Stimulated activated CD4-positive, alpha-beta T cell treated with anti-CD3 and anti-CD28 coated beads, Interleukin-15, amount 100 ng/mL, for 1 hour (primary cell): ENCODE data around the gene HACE1.
"Not testable (repeated sequence)": the region's sequence is repeated elsewhere in the genome, so short reads cannot be mapped to it uniquely, and the experiment has no call there.

Experiments
- DNase-seq, 2 donors: peaks; one replicate each; pipeline ENCODE4 v3.0.0-alpha.2; 2020; ENCODE audit warnings: low read depth in 1 of 2, low spot score in 1 of 2

Gene HACE1

DNA sequence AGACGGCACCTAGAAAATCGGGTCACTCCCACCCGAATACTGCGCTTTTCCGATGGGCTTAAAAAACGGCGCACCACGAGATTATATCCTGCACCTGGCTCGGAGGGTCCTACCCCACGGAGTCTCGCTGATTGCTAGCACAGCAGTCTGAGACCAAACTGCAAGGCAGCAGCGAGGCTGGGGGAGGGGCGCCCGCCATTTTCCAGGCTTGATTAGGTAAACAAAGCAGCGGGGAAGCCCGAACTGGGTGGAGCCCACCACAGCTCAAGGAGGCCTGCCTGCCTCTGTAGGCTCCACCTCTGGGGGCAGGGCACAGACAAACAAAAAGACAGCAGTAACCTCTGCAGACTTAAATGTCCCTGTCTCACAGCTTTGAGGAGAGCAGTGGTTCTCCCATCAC lies 122.2 kb downstream of the HACE1 start:
- not testable (repeated sequence) for DNase-seq

DNA sequence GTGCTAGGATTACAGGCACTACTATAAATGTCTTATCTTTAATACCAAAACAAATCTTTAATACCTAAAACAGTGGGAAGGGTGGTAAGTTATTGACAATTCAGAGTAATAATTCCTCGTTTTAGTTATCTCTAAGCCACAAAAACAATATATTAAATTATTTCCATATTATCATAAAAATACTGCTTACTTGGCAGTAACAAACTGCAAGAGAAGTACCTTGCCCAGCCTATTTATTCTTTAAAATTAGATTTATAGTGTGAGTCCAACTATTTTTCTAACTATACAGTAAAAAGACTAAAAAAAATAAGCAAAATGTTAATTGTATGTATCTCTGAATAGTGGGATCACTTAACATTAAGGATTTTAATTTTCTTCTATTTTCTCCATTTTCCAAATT lies 123.2 kb downstream of the HACE1 start:
- no peak for DNase-seq

DNA sequence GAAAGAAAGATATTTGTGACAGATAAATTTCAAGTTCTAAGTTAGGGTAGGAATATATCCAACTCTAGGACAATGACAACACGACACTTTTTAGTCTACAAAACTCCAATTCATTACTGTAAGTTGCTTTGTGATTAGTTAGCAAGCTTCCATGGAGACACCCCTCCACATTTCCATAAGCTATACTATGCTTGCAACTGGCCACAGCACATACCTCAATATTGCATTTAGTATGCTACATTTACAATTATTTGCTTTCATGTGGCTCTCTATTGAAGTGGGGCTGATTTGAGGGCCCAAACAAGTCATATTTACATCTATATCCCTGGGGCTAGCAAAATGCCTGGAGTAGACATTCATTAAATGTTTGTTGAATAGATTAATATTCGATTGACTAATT lies 129.3 kb downstream of the HACE1 start:
- DNase-seq: no peak

DNA sequence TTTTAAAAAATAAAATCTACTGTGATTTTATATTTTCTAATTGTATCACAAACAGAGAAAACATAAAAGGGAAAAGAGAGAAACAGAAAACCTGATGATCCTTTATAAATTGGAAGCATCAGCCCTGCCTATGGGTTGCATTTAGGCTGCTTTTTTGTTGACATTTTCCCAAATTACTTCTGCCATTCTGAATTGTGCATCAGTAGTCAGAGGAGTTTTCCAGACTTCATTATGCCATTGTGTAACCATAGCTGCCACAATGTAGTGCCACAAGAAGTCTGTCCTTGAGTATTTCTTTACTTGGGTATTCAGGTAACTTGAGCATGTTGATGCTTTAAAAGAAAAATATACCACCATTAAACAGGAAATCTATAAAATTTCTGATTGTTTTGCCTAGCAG lies 130.3 kb downstream of the HACE1 start:
- DNase-seq: no peak

DNA sequence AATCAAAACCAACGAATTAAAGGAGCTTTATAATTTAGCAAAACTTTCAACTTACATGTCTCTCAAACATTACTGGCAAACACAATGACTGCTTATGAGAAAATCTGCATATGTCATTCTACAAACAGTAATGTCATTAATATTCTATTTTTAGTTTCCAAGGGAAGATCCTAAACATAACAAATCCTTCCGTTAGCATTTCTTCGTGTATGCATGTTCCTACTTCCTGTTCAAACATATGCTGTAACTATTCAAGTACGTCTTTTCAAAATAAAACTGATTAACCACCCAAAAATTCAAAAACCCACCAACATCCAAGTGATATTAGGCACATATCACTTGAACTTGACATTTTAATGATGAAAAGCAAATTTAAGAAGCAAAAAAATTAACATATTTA lies 131.3 kb downstream of the HACE1 start:
- no peak for DNase-seq

DNA sequence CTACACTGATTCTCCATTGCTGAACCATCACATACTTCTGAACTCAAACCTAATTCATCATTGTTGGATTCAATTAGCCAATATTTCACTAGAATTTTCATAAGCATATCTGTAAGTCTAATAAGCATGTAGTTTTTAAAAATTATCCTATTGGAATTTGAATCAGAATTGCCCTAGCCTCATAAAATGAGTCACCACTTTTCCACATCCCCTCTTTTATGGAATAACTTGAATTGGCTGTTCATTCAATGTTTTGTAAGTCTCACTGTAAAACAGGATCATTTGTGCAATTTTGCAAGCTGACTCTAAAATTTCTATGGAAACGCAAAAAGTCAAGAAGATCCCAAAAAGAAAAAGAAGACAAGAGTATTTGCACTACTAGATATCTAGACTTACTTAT lies 141.0 kb downstream of the HACE1 start:
- no peak for DNase-seq

DNA sequence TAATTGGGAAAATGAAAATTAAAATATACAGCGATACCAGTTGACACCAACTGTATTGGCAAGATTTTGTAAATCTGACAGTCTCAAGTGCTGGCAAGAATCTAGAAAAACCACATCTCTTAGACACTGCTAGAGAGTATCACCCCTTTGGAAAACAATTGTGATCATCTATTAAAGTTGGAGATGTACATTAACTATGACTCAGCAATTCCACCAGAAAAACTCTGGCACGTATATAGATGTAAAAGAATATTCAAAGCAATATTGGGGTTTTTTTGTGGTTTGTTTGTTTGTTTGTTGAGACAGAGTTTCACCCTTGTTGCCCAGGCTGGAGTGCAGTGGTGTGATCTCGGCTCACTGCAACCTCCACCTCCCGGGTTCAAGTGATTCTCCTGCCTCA lies 142.9 kb downstream of the HACE1 start:
- no peak for DNase-seq

DNA sequence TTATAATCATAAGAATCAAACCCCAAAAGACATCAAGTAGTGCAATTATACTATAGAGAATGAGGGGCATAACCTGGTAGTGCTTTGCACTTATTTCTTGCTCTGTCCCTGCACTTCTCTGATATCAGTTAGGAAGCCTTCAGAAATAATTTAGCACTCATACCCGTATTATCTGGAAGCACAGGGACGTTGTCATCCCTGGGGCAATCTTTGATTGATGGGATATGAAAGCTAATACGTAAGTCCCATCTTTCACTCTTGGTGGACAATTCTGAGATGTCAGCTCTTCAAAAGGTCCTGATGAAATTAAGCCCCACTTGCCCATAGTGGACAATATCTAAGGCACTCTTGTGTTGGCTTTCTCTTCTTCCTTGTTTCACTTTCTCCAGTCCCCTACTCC lies 144.9 kb downstream of the HACE1 start:
- DNase-seq: no peak

DNA sequence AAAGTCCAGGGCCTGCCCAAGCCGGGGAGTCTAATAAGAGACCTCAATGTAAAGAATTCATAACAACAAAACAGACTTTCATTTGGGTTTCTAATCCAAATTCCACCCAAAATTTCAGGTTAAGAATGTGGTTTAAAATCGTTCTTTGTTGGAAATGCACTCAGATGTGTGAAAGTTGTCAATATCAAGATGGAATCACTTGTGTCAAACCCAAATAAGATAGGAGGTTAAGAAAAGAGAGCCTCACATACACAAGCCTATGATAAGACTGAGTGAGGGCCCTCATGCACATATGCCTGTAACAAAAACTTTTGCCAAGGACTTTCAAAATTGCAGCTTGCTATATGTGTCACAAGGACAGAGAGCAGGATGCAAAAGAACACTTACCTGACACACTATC lies 145.7 kb downstream of the HACE1 start:
- no peak for DNase-seq

DNA sequence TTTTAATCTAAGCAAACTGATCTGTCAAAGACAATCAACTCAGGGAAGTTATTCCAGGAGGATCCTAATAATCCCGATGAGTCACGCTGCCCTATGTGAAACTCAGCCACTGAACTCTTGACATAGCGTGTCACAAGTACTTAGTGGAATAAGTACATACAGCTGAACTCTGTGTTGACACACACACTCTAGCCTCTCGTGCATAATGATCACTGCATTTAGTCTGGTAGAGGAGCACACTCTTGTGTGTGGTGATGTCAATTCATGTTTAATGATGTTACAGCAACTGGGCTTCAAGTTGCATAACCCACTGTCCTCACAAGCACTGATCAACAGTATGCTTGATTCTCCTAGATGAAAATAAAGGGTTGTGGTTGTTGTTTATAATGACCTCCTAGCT lies 148.3 kb downstream of the HACE1 start:
- no peak for DNase-seq

DNA sequence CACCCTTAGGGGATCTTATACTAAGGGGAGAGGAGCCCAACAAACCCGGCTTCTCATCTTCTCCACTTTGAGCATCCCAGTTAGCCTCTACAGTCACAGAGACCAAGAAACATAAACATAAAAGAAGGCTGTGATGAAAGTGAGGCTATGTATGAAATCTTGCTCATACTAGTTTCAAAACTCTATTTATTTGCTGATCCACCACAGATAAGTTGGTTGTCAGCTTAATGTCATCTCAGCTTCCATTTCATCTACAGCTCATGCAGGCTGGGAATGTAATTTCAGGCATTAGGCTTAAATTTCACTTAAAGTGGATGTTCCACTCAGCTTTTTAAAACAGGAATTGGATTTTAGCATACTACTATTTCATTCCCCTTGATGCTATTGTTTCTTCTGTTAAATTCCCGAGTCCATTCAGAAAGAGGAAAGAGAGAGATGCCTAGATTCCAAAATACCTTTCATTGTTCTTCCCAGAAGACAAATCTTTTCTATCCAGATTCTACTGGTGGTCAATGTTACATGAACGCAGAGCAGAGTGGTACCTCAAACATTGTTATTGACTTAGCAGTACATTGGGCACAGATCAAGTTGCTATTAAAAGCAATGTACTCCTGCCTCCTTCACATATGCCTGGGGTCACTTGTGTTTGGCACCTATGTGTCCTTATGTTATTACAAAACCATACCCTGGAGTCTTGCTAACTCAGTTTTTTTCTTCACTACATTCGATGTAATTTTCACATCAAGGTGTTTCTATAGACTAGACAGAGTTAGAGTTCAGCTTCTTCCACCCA lies 149.0 kb downstream of the HACE1 start:
- no peak for DNase-seq

DNA sequence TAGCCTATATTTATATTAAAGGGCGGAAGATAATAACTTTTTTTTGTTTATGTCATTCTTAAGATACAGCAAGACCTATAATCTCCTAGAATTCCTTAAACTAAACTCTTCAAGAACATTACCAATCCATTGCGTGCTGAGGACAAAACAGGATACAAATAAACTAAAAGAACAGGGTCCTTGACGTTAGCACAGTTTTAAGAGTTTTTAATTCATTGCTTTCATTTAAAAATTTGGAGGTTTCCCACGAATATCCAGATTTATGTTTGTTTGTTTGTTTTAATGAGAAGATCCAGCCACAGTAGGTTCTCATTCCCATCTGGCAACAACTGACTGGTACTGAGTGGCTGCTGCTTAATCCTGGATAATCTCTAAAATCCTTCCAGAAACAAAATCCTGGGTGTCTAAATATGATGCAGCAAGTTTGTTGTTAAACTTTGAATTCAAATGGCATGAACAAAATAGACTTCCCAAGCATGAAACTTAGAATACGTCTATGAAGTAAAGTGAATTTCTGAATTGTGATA lies 153.7 kb downstream of the HACE1 start:
- no peak for DNase-seq

DNA sequence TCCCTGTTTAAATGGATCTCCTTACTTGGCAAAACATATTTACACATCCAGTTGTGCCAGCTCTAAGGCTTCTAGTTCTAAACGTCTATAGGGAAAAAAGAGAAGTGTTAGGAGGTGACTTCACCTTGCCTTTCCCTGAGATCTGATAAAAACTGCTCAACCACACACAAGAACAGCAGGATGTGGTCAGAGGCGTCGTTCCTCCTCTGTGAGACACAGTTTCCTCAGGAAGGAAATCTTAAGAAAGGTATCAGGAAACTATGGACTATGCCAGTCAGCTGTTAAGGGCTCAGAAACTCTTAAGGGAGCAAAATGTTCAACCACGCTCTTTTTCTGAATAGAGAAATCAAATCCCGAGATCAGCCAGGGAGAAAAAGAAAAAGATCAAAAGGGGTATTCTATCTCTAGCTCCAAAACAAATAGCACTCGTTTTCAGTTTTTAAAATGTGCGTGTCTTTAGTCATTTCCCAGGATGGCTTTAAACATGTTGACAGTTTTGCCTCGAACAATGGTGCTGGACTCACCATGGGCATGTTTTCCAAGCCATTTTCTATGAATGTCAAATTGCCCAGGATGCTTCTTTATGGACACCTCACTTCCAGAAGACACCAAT lies 154.5 kb downstream of the HACE1 start:
- DNase-seq: no peak

DNA sequence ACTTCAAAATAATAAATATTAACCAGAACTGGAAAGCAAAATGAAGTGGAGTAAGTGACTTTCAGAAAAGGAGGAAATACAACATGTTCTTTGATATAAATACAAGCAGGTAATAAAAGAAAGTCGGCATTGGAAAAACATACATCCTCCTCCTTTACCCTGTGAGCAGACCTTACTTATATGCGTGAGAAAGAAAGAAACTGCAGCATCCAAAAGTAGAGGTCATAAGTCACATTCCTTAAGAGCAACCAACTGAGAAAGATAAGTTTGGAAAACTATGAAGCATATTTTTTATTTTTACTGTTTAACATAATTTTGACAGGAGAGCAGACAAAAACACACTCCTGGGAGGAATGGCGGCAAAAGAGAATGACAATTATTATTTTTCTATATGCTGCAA lies 155.5 kb downstream of the HACE1 start:
- no peak for DNase-seq

DNA sequence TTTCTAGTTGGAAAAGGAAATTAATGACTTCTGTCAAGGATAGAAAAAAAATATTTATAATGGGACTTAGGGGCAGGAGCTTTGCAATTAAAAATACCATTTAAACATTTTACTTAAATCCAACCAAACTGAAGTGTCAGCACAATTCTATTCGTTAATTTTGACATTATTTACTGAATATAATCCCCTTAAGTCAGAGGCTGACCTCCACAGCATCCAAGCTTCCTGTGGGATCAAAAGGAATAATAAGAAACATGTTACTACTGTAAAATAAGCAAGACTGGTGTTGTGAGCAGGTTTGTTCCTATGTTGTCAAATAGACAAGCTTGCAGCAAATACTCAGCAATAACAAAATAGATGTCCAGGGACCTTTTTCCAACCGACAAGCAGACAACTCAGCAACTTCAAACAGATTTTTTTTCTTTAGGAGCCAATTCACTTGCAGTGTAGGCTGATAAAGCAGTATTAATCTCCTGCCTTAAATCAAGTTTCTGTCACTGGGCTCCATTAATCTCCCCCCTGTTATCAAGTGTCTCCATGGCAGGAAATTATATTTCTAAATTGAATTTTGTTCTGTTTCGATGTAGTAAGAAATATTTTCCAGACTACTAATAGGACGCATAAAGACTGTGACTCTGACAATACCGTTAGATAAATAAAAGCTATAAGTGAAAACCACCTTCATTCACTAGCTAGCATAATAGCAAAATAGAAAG lies 157.4 kb downstream of the HACE1 start:
- no peak for DNase-seq

DNA sequence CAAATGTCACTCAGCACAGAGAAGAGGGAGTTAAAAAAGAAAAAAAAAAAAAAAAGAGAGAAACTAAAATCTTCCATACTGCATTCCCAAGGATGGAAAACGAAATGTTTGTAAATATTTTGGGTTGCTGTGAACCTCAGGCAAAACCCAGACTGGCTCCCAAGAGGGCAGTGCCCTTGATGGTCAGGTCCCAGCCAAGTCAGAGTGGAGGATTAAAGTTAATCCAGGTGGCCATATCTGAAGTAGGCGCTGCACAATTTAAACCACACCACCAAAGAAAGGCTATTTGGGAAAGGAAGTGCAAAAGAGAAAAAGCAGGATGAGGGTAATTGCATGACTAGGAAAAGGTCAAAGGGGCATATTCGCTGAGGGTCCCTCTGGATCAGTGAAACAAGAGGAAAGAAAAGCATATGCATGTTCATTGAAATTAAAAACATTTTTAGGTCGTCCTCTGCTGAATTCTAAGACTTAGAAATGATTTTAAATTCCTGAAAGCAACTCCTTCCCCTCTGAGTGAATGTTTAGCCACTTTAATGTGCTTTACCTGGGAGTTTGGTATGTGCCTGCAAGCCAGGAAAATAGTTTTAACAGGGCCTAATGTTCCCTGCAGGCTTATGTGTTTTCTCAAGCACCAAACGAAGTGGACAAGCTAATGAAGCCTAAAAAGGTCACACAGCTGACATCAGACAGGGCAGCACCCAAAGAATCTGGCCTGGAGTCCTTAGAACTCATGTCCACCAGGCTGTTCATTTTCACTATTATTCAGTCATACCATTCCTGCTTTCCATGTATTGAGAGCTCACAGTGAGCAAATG lies 159.1 kb downstream of the HACE1 start:
- no peak for DNase-seq

DNA sequence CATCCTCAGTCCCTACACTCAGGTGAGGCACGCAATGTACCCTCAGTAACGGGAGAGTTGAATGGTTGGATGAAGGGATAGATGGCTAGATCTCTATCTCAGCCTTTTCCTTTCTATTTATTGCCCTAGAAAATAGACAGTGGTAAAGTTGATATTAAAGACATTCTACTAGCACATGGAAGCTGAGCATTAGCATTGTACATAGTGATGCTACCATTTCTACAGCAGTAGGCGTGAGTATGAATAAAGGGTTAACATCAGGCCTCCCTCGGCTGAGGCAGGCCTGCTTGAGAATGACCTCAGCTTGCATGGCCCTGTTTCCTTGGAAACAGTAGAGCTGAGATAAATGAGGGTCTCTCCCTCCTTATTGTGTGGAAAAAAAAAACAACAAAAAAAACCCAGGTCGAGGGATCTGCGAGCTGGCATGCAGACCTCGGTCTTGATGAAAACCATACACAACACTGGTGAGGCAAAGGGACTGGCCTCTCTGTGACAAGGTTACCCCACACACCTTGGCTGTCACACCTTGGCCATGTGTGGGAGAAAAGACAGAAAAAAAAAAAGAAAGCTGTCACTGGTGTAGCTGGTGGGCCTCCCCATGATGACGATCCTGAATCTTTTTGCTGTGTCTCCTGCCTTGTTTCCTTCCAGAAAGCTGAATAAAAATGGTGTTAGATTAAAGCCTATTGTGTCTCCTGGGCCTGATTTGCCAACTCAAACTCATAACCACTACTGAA lies 160.0 kb downstream of the HACE1 start:
- DNase-seq: no peak

DNA sequence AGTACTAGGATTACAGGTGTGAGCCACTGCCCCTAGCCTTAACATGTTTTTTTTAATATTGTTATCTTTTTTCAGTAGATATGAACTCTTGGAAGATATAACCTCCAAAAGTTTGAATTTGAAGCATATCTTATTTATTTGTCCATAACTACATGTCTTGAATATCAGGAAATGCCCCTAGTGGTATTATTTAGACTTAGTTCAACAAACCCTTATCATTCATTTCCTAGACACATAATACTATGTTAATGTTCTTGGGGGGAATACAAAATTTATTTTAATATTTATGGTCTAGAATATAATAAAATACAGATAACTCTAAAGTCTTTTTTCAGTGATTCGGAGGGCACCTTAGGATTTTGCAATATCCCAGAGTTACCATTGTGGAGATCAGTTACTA lies 160.7 kb downstream of the HACE1 start:
- DNase-seq: no peak

DNA sequence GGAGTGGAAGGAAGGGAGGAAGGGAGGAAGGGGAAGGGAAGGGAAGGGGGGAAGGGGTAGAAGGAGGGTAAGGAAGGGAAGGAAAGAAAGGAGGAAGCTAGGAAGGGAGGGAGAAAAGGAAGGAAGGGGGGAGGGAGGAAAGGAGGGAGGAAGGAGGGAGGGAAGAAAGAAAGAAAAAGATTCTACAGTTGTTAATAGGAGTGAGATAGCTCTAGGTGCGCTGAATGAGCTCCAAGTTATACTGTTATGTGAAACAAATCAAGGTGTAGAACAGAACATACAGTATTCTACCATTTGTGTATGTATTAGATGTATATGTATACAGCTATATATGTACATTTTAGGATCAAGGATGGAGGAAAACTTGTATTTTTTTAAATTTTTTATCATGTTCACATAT lies 167.7 kb downstream of the HACE1 start:
- no peak for DNase-seq

DNA sequence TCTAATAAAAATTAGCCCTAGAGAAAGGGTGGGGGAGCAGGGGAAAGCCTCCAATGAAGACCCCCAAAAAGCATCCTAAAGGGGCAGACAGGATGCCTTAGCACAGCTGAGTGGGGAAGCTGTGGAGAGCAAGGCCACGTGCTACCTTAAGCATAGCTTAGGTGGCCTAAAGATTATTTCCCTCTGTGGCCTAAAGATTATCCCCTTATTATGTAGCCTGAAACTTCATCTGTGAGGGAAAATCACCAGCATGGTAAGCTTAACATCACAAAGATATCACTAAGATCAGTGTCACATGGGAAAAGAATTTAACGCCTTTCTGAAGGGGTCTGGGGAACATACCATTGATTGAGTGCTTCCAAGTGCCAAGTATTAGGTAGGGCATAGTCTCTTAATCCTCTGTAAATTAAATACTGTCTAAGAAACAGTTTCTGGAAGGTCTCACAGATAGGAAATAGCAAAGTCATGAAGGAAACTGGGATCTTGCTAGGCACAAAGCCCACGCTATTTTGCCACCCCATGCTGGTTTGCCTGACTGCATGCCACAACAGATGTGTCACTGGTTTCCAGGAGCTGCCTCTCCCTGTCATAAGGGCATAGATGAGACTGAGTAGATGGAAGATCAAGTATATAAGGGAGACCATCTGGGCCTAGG lies 170.0 kb downstream of the HACE1 start:
- no peak for DNase-seq
